ENCODE measurements around the gene PAPPA. TPM values are rescaled to one million over a fixed set of nuclear protein-coding genes. Genes with fewer than 3 reads are reported as not detected.

PAPPA gene
- total RNA-seq, 2 donors from 2014 or later, result 7.4 to 17.4 TPM

DNA sequence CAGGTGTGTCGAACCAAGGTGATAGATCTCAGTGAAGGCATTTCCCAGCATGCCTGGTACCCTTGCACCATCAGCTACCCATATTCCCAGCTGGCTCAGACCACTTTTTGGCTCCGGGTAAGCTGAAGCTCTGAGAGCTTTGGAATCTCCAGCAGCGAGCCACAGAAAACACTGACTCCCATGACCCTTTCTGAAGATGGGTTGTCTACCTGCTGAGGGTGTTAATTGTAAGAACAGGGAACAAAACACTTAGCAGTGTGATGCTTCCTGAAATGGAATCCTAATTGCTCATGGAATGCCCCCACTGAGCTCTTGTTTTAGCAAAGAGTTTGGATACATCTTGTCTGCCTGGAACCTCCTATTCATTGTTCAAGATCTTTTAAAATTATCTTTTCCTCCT, 177.7 kb downstream of the PAPPA start:
- DNase-seq (ENCODE audit: low spot score), result no peak
- no peak for ATAC-seq (ENCODE audit: insufficient number of reproducible peaks, low FRiP score, low read depth)
- H3K27ac ChIP-seq, result no peak overlapping the region
- TF ChIP-seq, protein P1, sequence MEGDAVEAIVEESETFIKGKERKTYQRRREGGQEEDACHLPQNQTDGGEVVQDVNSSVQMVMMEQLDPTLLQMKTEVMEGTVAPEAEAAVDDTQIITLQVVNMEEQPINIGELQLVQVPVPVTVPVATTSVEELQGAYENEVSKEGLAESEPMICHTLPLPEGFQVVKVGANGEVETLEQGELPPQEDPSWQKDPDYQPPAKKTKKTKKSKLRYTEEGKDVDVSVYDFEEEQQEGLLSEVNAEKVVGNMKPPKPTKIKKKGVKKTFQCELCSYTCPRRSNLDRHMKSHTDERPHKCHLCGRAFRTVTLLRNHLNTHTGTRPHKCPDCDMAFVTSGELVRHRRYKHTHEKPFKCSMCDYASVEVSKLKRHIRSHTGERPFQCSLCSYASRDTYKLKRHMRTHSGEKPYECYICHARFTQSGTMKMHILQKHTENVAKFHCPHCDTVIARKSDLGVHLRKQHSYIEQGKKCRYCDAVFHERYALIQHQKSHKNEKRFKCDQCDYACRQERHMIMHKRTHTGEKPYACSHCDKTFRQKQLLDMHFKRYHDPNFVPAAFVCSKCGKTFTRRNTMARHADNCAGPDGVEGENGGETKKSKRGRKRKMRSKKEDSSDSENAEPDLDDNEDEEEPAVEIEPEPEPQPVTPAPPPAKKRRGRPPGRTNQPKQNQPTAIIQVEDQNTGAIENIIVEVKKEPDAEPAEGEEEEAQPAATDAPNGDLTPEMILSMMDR (IDR thresholded peaks at IDR 0.05), result no peak
- no peaks in the 10 kb centered on the region for H3K36me3 ChIP-seq
- H3K27me3 ChIP-seq (replicated peaks; ENCODE audit: insufficient read depth), result no peaks in the 10 kb centered on the region
- no peaks in the 10 kb centered on the region for H3K9me3 ChIP-seq
- peaks cover 0 to 15% of the 10 kb centered on the region in 2 donors for H3K4me1 ChIP-seq (ENCODE audit: control insufficient read depth in 1 of 2, low read depth in 2 of 2)
- no peak overlapping the region for H3K4me3 ChIP-seq

DNA sequence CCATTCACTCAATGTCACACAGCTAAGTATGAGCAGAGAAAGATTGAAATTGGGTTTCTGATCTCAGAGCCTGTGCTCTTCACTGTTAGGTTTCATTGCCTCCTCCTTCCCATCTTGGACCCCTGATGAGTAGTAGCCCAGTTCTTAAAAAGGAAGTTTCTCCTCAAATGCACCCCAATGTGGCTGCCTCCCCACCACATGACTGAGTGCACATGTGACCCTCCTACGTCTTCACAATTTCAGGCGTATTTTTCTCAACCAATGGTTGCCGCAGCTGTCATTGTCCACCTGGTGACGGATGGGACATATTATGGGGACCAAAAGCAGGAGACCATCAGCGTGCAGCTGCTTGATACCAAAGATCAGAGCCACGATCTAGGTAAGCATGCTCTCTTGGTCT, 178.5 kb downstream of the PAPPA start:
- Histone ChIP-seq H3K4me3 (no peak overlapping the region), H3K9me3 (no peaks in the 10 kb centered on the region), H3K27me3 (replicated peaks; ENCODE audit: insufficient read depth) (no peaks in the 10 kb centered on the region), H3K27ac (no peak overlapping the region), H3K4me1 (ENCODE audit: control insufficient read depth in 1 of 2, low read depth in 2 of 2) (peaks cover 0 to 14% of the 10 kb centered on the region in 2 donors), H3K36me3 (no peaks in the 10 kb centered on the region)
- no peak for ATAC-seq (ENCODE audit: insufficient number of reproducible peaks, low FRiP score, low read depth)
- no peak for DNase-seq (ENCODE audit: low spot score)
- TF ChIP-seq, protein P1 (IDR thresholded peaks at IDR 0.05), result no peak

GRCh38 chr9:116333254-116333653, 179.7 kb downstream of the PAPPA start:
- no peaks in the 10 kb centered on the region for H3K36me3 ChIP-seq
- TF ChIP-seq, protein P1 (IDR thresholded peaks at IDR 0.05), result no peak
- ATAC-seq (ENCODE audit: insufficient number of reproducible peaks, low FRiP score, low read depth), result no peak
- H3K9me3 ChIP-seq, result no peaks in the 10 kb centered on the region
- H3K27ac ChIP-seq, result no peak overlapping the region
- no peak for DNase-seq (ENCODE audit: low spot score)
- H3K4me1 ChIP-seq (ENCODE audit: control insufficient read depth in 1 of 2, low read depth in 2 of 2), result peaks cover 0 to 2% of the 10 kb centered on the region in 2 donors
- no peak overlapping the region for H3K4me3 ChIP-seq
- no peaks in the 10 kb centered on the region for H3K27me3 ChIP-seq (replicated peaks; ENCODE audit: insufficient read depth)

DNA sequence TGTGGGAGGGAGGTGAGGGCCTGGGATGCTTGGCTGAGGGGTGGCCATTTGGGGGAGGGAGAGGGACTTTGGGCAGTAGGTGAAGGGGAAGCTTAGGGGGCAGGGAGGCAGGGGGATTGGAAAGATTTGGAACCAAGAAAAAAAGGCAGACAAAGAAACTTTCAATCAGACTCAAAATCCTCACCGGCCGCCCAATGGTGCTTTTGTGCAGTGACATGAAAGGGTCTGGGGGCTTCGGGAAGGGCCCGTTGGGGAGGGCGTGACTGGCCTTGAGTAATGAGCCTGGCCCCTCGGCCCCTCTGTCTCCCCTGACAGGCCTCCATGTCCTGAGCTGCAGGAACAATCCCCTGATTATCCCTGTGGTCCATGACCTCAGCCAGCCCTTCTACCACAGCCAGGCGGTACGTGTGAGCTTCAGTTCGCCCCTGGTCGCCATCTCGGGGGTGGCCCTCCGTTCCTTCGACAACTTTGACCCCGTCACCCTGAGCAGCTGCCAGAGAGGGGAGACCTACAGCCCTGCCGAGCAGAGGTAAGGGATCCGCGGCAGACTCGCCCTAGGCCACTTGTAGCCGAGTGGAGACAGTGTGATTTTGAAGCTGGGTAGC, 181.1 kb downstream of the PAPPA start:
- TF ChIP-seq, protein P1 (IDR thresholded peaks at IDR 0.05), result no peak
- no peaks in the 10 kb centered on the region for H3K36me3 ChIP-seq
- H3K4me3 ChIP-seq, result no peak overlapping the region
- ATAC-seq (ENCODE audit: insufficient number of reproducible peaks, low FRiP score, low read depth) (no peak), DNase-seq (ENCODE audit: low spot score) (no peak)
- no peak overlapping the region for H3K27ac ChIP-seq
- H3K4me1 ChIP-seq (ENCODE audit: control insufficient read depth in 1 of 2, low read depth in 2 of 2), result no peaks in the 10 kb centered on the region
- no peaks in the 10 kb centered on the region for H3K9me3 ChIP-seq
- H3K27me3 ChIP-seq (replicated peaks; ENCODE audit: insufficient read depth), result no peaks in the 10 kb centered on the region

- H3K36me3 ChIP-seq, result no peaks in the 10 kb centered on the region
- no peak overlapping the region for H3K27ac ChIP-seq
- H3K9me3 ChIP-seq, result no peaks in the 10 kb centered on the region
- H3K27me3 ChIP-seq (replicated peaks; ENCODE audit: insufficient read depth), result no peaks in the 10 kb centered on the region
- TF ChIP-seq, protein P1 (IDR thresholded peaks at IDR 0.05), result no peak
- H3K4me3 ChIP-seq, result no peak overlapping the region
- H3K4me1 ChIP-seq (ENCODE audit: control insufficient read depth in 1 of 2, low read depth in 2 of 2), result no peaks in the 10 kb centered on the region
- DNase-seq (ENCODE audit: low spot score), result no peak
- ATAC-seq (ENCODE audit: insufficient number of reproducible peaks, low FRiP score, low read depth), result no peak
Measured at GRCh38 chr9:116335392-116335791, 181.8 kb downstream of the PAPPA start.

All from thoracic aorta (tissue), 2 donors.